Tibial nerve (tissue), 4 donors: ENCODE results near the gene NCOR1. TPM values are rescaled to one million over a fixed set of nuclear protein-coding genes. Genes with fewer than 3 reads are reported as not detected.
"Not testable (repeated sequence)": the region's sequence is repeated elsewhere in the genome, so short reads cannot be mapped to it uniquely, and the experiment has no call there.

Experiments
- DNase-seq, 2 donors: peaks; one replicate each; pipeline ENCODE4 v3.0.0-alpha.2; 2019; ENCODE audit warnings: low spot score in 2 of 2
- H3K27ac ChIP-seq, 4 donors: fragments of 200-600 bp; sonication (generic) in 3 of 4; one replicate each; pipeline ENCODE4 v1.5.1; 2017 to 2019; ENCODE audit warnings: mild to moderate bottlenecking in 1 of 4
- H3K27me3 ChIP-seq, 2 donors: fragments of 200-600 bp; sonication (generic) in 1 of 2; one replicate each; pipeline versions ENCODE4 v1.5.1 to v1.6.0; 2017 to 2019
- H3K36me3 ChIP-seq, 3 donors: fragments of 200-600 bp; sonication (generic); one replicate each; pipeline ENCODE4 v1.5.1; 2018 to 2019
- H3K4me1 ChIP-seq, 4 donors: fragments of 200-600 bp; sonication (generic) in 3 of 4; one replicate each; pipeline ENCODE4 v1.5.1; 2017 to 2019
- H3K4me3 ChIP-seq, 4 donors: fragments of 200-600 bp; sonication (generic) in 3 of 4; one replicate each; pipeline ENCODE4 v1.5.1; 2017 to 2019; ENCODE audit warnings: mild to moderate bottlenecking in 1 of 4, moderate library complexity in 1 of 4
- H3K9me3 ChIP-seq, 4 donors: fragments of 200-600 bp; sonication (generic) in 3 of 4; one replicate each; pipeline ENCODE4 v1.5.1; 2017 to 2019
- EP300 ChIP-seq, 2 donors: sonication (generic); formaldehyde crosslinking; IDR thresholded peaks; one replicate each; pipeline ENCODE4 v1.6.1; 2017; ENCODE audit warnings: antibody characterized with exemption in 2 of 2, mild to moderate bottlenecking in 1 of 2
- POLR2A ChIP-seq, 2 donors: fragments of 450-650 bp; IDR thresholded peaks; one replicate each; pipeline ENCODE4 v1.6.1; 2017; ENCODE audit warnings: antibody characterized with exemption in 2 of 2, mild to moderate bottlenecking in 2 of 2, moderate library complexity in 2 of 2
- WGBS, 2 donors: methylation state at CpG; one replicate each; pipeline ENCODE4 v1.1.5; 2018; 5-methylcytosine and 5-hydroxymethylcytosine counted together
- total RNA-seq, 4 donors: library from RNA; depleted of rRNA; stranded (reverse); fragments of >200 nt; gene quantifications; one replicate each; pipeline ENCODE4 v1.1.0, GENCODE V29; 2016
- TF ChIP-seq, protein P1 (sequence below), 5 experiments: fragments of 200-600 bp in 3 of 5; fragments of 450-650 bp in 2 of 5; sonication (generic) in 3 of 5; IDR thresholded peaks; one replicate each; pipeline ENCODE4 v1.5.1; 2016 to 2019; ENCODE audit warnings: antibody characterized with exemption in 5 of 5, mild to moderate bottlenecking in 3 of 5, moderate library complexity in 2 of 5

NCOR1 gene
- total RNA-seq, 4 donors from 2014 or later: 115 to 248 (median 169) TPM

DNA sequence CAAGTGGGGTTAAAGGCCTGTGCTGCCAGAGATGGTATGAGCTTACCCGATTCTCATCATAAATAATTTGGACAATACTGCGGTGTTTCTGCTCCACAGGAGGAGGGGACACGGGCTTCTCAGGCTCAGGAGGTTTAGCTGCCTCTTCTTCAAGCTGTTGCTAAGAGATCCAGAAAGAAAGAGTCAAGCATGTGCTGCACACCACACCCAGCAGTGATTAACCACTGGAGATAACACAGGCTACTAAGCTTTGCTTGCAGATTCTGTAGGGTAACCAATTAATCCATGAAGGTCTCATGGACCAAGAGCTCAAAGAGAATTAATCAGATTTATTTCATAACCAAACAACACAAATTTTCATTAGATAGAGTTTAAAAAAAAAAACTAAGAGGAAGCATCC, 56.6 kb downstream of the NCOR1 start:
- peaks cover 0 to 28% (median 0%) of the 10 kb centered on the region in 3 donors for H3K36me3 ChIP-seq
- no peaks in the 10 kb centered on the region for H3K27me3 ChIP-seq
- H3K4me1 ChIP-seq: peaks cover 0 to 13% (median 0%) of the 10 kb centered on the region in 4 donors
- no peak overlapping the region for H3K4me3 ChIP-seq
- TF ChIP-seq EP300 (IDR thresholded peaks at IDR 0.05) (no peak), POLR2A (IDR thresholded peaks at IDR 0.05) (no peak)
- TF ChIP-seq, protein P1, sequence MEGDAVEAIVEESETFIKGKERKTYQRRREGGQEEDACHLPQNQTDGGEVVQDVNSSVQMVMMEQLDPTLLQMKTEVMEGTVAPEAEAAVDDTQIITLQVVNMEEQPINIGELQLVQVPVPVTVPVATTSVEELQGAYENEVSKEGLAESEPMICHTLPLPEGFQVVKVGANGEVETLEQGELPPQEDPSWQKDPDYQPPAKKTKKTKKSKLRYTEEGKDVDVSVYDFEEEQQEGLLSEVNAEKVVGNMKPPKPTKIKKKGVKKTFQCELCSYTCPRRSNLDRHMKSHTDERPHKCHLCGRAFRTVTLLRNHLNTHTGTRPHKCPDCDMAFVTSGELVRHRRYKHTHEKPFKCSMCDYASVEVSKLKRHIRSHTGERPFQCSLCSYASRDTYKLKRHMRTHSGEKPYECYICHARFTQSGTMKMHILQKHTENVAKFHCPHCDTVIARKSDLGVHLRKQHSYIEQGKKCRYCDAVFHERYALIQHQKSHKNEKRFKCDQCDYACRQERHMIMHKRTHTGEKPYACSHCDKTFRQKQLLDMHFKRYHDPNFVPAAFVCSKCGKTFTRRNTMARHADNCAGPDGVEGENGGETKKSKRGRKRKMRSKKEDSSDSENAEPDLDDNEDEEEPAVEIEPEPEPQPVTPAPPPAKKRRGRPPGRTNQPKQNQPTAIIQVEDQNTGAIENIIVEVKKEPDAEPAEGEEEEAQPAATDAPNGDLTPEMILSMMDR (IDR thresholded peaks at IDR 0.05): no peak
- no peak for DNase-seq
- no peak overlapping the region for H3K27ac ChIP-seq
- H3K9me3 ChIP-seq: no peaks in the 10 kb centered on the region
- WGBS, 2 donors: 76 to 77% methylated on average over 3 of the region's 3 CpGs

DNA sequence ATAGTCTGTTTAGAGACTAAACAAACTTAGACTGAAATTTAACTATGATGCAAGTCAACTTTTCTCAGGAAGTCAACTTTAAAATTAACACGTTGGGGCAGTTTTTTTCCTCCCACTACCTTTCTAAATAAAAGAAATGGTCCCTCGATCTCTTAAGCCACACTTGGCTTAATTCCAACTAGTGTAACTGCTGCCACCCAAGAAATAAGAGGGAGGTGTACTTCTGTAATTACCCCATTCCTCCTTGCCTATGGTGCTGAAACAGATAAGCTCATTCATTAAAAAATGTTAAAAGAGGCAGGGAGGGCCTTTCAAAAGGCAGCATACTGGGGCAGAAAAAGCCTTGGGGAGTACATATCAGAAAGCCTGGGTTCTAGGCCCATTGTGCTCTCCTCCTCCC, 59.8 kb downstream of the NCOR1 start:
- Histone ChIP-seq H3K9me3 (no peaks in the 10 kb centered on the region), H3K27me3 (no peaks in the 10 kb centered on the region), H3K36me3 (peaks cover 0 to 56% (median 2%) of the 10 kb centered on the region in 3 donors), H3K27ac (no peak overlapping the region), H3K4me1 (peaks cover 0 to 2% (median 0%) of the 10 kb centered on the region in 4 donors), H3K4me3 (no peak overlapping the region)
- no peak for DNase-seq
- 34 to 35% methylated on average over 2 of the region's 2 CpGs for WGBS, 2 donors
- TF ChIP-seq POLR2A (IDR thresholded peaks at IDR 0.05): no peak
- no peak for TF ChIP-seq EP300 (IDR thresholded peaks at IDR 0.05)
- TF ChIP-seq, protein P1 (IDR thresholded peaks at IDR 0.05): no peak

GRCh38 chr17:16152326-16152725, 63.0 kb downstream of the NCOR1 start:
- not testable (repeated sequence) for H3K27ac ChIP-seq, DNase-seq, H3K4me3 ChIP-seq, H3K4me1 ChIP-seq, H3K9me3 ChIP-seq, H3K27me3 ChIP-seq
- peaks cover 0 to 58% (median 8%) of the 10 kb centered on the region in 3 donors for H3K36me3 ChIP-seq
- WGBS, 2 donors: 82 to 98% methylated on average over 6 of the region's 6 CpGs

GRCh38 chr17:16150251-16150856, 65.0 kb downstream of the NCOR1 start:
- no peak for TF ChIP-seq EP300 (IDR thresholded peaks at IDR 0.05)
- TF ChIP-seq POLR2A (IDR thresholded peaks at IDR 0.05): no peak
- TF ChIP-seq, protein P1 (IDR thresholded peaks at IDR 0.05): no peak
- no peak overlapping the region for H3K4me3 ChIP-seq
- DNase-seq: no peak
- H3K36me3 ChIP-seq: peaks cover 0 to 70% (median 8%) of the 10 kb centered on the region in 3 donors
- H3K9me3 ChIP-seq: no peaks in the 10 kb centered on the region
- no peaks in the 10 kb centered on the region for H3K4me1 ChIP-seq
- WGBS, 2 donors: 81 to 87% methylated on average over 4 of the region's 4 CpGs
- no peaks in the 10 kb centered on the region for H3K27me3 ChIP-seq
- no peak overlapping the region for H3K27ac ChIP-seq

DNA sequence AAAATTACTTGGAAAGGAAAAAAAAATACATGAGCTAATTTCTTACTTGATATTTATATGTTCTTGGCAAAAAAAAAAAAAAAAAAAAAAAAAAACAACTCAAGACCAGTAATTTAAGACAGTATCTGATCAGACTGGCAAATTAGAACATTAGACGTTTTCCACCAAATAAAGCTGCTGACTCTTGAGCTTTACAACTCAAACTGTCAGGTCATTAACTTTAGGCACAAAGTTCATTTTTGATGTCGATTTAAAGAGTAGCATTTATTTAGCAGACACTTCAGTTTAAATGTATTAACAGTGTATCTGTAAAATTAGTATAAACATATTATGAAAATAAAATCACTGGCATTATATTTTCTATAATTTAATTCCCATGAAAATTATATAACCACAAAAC, 66.7 kb downstream of the NCOR1 start:
- H3K27me3 ChIP-seq: no peaks in the 10 kb centered on the region
- WGBS, 2 donors: 83 to 88% methylated on average over 2 of the region's 2 CpGs
- H3K4me1 ChIP-seq: no peaks in the 10 kb centered on the region
- H3K27ac ChIP-seq: no peak overlapping the region
- no peak for DNase-seq
- H3K9me3 ChIP-seq: no peaks in the 10 kb centered on the region
- no peak for TF ChIP-seq EP300 (IDR thresholded peaks at IDR 0.05)
- TF ChIP-seq, protein P1 (IDR thresholded peaks at IDR 0.05): no peak
- no peak for TF ChIP-seq POLR2A (IDR thresholded peaks at IDR 0.05)
- H3K4me3 ChIP-seq: no peak overlapping the region
- H3K36me3 ChIP-seq: peaks cover 0 to 74% (median 8%) of the 10 kb centered on the region in 3 donors

DNA sequence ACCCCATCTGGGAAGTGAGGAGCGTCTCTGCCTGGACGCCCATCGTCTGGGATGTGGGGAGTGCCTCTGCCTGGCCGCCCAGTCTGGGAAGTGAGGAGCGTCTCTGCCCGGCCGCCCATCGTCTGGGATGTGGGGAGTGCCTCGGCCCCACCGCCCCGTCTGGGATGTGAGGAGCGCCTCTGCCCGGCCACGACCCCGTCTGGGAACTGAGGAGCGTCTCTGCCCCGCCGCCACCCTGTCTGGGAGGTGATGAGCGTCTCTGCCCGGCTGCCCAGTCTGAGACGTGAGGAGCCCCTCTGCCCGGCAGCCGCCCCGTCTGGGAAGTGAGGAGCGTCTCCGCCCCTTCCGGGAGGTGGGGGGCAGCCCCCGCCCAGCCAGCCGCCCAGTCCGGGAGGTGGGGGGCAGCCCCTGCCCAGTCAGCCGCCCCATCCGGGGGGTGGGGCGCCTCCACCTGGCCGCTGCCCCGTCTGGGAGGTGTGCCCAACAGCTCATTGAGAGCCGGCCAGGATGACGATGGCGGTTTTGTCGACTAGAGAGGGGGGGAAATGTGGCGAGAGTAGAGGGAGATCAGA, 69.9 kb downstream of the NCOR1 start:
- not testable (repeated sequence) for H3K27me3 ChIP-seq, DNase-seq, H3K4me1 ChIP-seq, H3K9me3 ChIP-seq, H3K4me3 ChIP-seq, H3K27ac ChIP-seq
- H3K36me3 ChIP-seq: peaks cover 0 to 62% (median 23%) of the 10 kb centered on the region in 3 donors
- 90 to 94% methylated on average over 17 to 24 of the region's 40 CpGs for WGBS, 2 donors
